HCT116 (cell line): Measurements from ENCODE around the gene CORO2A. TPM values are rescaled to one million over a fixed set of nuclear protein-coding genes. Genes with fewer than 3 reads are reported as not detected.

Experiments used
- ATAC-seq: fragments of 200-7000 bp; cut with Tn5 transposase; 2 replicates; pipeline ENCODE4 v1.9.1; 2020; ENCODE audit warnings: mild to moderate bottlenecking, moderate library complexity
- BruUV-seq: library from RNA; stranded (reverse); fragments of 400-500 nt; replicated peaks from 2 replicates; lab custom pipeline; 2021; lab: Mats Ljungman, UMichigan
- CTCF ChIA-PET: fragments of 300-600 bp; sonication (Branson Sonifier 250); formaldehyde crosslinking; loops from one replicate; lab custom pipeline; 2021; ENCODE audit warnings: antibody characterized with exemption; lab: Charles Lee
- POLR2A ChIA-PET: fragments of 300-600, 350-600 bp; sonication (Branson Sonifier 250); formaldehyde crosslinking; loops from one replicate; lab custom pipeline; 2021; ENCODE audit warnings: antibody characterized with exemption; lab: Charles Lee
- RAD21 ChIA-PET, 2 experiments: fragments of 300-600 bp; sonication (Branson Sonifier 250); formaldehyde crosslinking; loops; one replicate each; lab custom pipeline; 2023; ENCODE audit warnings: low total read pairs in 2 of 2; ENCODE audit not compliant: uncharacterized antibody in 2 of 2, unreplicated experiment in 2 of 2, low non-redundant PET in 1 of 2; lab: Charles Lee
- DNase-seq: peaks from one replicate; pipeline ENCODE4 v3.0.0-alpha.2; 2010; ENCODE audit warnings: low read depth, low spot score
- H2AFZ ChIP-seq: fragments of 200-600 bp; shearing (Covaris generic), sonication (generic); 2 replicates; pipeline ENCODE4 v1.6.1; 2017; ENCODE audit warnings: low read depth, mixed run types, mixed read lengths, antibody characterized with exemption, low read length; ENCODE audit not compliant: poor library complexity, severe bottlenecking
- H3K27ac ChIP-seq: 2 replicates; pipeline ENCODE4 v1.5.1; 2012; ENCODE audit warnings: low read depth, low read length
- H3K27me3 ChIP-seq: fragments of 200-600 bp; sonication (generic); 2 replicates; pipeline ENCODE4 v1.6.1; 2016; ENCODE audit warnings: mixed run types, low read length, mixed read lengths; ENCODE audit not compliant: insufficient read depth
- H3K36me3 ChIP-seq, 2 experiments: fragments of 200-500 bp in 1 of 2; fragments of 200-600 bp in 1 of 2; sonication (Bioruptor generic) in 1 of 2; sonication (generic) in 1 of 2; 2 replicates each; pipeline versions ENCODE4 v1.5.1 to v1.6.1; 2014 to 2016; ENCODE audit warnings: low read length in 2 of 2, inconsistent platforms in 1 of 2, mixed read lengths in 1 of 2, mixed run types in 1 of 2; ENCODE audit not compliant: insufficient read depth in 2 of 2, control insufficient read depth in 1 of 2
- H3K4me1 ChIP-seq, 2 experiments: fragments of 200-600 bp in 1 of 2; sonication (generic) in 1 of 2; 2 replicates each; pipeline versions ENCODE4 v1.5.1 to v1.6.1; 2012 to 2017; ENCODE audit warnings: low read length in 2 of 2, inconsistent platforms in 1 of 2, mild to moderate bottlenecking in 1 of 2, mixed read lengths in 1 of 2, mixed run types in 1 of 2, moderate library complexity in 1 of 2; ENCODE audit not compliant: insufficient read depth in 2 of 2, control insufficient read depth in 1 of 2
- H3K4me2 ChIP-seq: fragments of 200-600 bp; sonication (generic); 2 replicates; pipeline ENCODE4 v1.6.1; 2017; ENCODE audit warnings: mixed run types, low read length, mixed read lengths
- H3K4me3 ChIP-seq, 2 experiments: fragments of 200-600 bp in 1 of 2; sonication (generic) in 1 of 2; replicated peaks in 1 of 2; 2 replicates each; pipeline ENCODE4 v1.5.1; 2011 to 2016; ENCODE audit warnings: low read length in 2 of 2, control low read depth in 1 of 2, low read depth in 1 of 2, mild to moderate bottlenecking in 1 of 2, mixed read lengths in 1 of 2, mixed run types in 1 of 2
- H3K79me2 ChIP-seq: fragments of 200-600 bp; sonication (generic); 2 replicates; pipeline ENCODE4 v1.6.1; 2017; ENCODE audit warnings: mild to moderate bottlenecking, mixed run types, low read length, moderate library complexity, mixed read lengths; ENCODE audit not compliant: insufficient read depth
- H3K9ac ChIP-seq: fragments of 200-600 bp; sonication (generic); 2 replicates; pipeline ENCODE4 v1.6.1; 2016; ENCODE audit warnings: low read length, mixed read lengths
- H3K9me2 ChIP-seq: fragments of 200-600 bp; sonication (generic), shearing (Covaris generic); 2 replicates; pipeline ENCODE4 v1.6.1; 2017; ENCODE audit warnings: mixed run types, mild to moderate bottlenecking, moderate library complexity; ENCODE audit not compliant: insufficient read depth
- H3K9me3 ChIP-seq, 2 experiments: fragments of 200-500 bp in 1 of 2; fragments of 200-600 bp in 1 of 2; sonication (Bioruptor generic) in 1 of 2; sonication (generic) in 1 of 2; 2 replicates each; pipeline ENCODE4 v1.6.1; 2014 to 2017; ENCODE audit warnings: low read length in 2 of 2, mixed read lengths in 2 of 2, inconsistent platforms in 1 of 2, low read depth in 1 of 2, mild to moderate bottlenecking in 1 of 2, mixed run types in 1 of 2, moderate library complexity in 1 of 2; ENCODE audit not compliant: control insufficient read depth in 1 of 2, insufficient read depth in 1 of 2
- H4K20me1 ChIP-seq: fragments of 200-600 bp; sonication (generic), shearing (Covaris generic); 2 replicates; pipeline ENCODE4 v1.6.1; 2017; ENCODE audit warnings: mixed run types, mild to moderate bottlenecking, moderate library complexity; ENCODE audit not compliant: insufficient read depth
- ATF3 ChIP-seq: IDR thresholded peaks from 2 replicates; pipeline ENCODE4 v1.6.1; 2012
- CBX3 ChIP-seq: IDR thresholded peaks from 2 replicates; pipeline ENCODE4 v1.6.1; 2012; ENCODE audit warnings: low read depth
- CEBPB ChIP-seq: IDR thresholded peaks from 2 replicates; pipeline ENCODE4 v1.6.1; 2012; ENCODE audit warnings: low read depth
- EGR1 ChIP-seq: IDR thresholded peaks from 2 replicates; pipeline ENCODE4 v1.6.1; 2012; ENCODE audit warnings: low read depth
- ELF1 ChIP-seq: IDR thresholded peaks from 2 replicates; pipeline ENCODE4 v1.6.1; 2012; ENCODE audit warnings: low read depth, borderline replicate concordance
- EZH2 ChIP-seq: fragments of 200-600 bp; sonication (generic); IDR thresholded peaks from 2 replicates; pipeline ENCODE4 v1.6.1; 2017; ENCODE audit warnings: antibody characterized with exemption, mixed run types
- EZH2phosphoT487 ChIP-seq: fragments of 200-600 bp; IDR thresholded peaks from 2 replicates; pipeline ENCODE4 v1.6.1; 2018; ENCODE audit warnings: antibody characterized with exemption, borderline replicate concordance
- FOSL1 ChIP-seq: IDR thresholded peaks from 2 replicates; pipeline ENCODE4 v1.6.1; 2012; ENCODE audit warnings: low read depth
- JUND ChIP-seq: IDR thresholded peaks from 2 replicates; pipeline ENCODE4 v1.6.1; 2012
- MAX ChIP-seq: IDR thresholded peaks from 2 replicates; pipeline ENCODE4 v1.6.1; 2012
- POLR2A ChIP-seq: IDR thresholded peaks from 2 replicates; pipeline ENCODE4 v1.7.0; 2011; ENCODE audit warnings: borderline replicate concordance; ENCODE audit not compliant: insufficient read depth, insufficient read length; ENCODE audit errors: extremely low read depth
- RAD21 ChIP-seq: IDR thresholded peaks from 2 replicates; pipeline ENCODE4 v1.6.1; 2012; ENCODE audit warnings: low read depth, mild to moderate bottlenecking
- SP1 ChIP-seq: IDR thresholded peaks from 2 replicates; pipeline ENCODE4 v1.6.1; 2012; ENCODE audit warnings: low read depth
- SRF ChIP-seq: IDR thresholded peaks from 2 replicates; pipeline ENCODE4 v1.6.1; 2012; ENCODE audit warnings: low read depth
- TCF7L2 ChIP-seq: IDR thresholded peaks from 2 replicates; pipeline ENCODE4 v1.7.0; 2011; ENCODE audit warnings: borderline replicate concordance, inconsistent platforms; ENCODE audit not compliant: insufficient read depth, insufficient read length; ENCODE audit errors: extremely low read depth
- YY1 ChIP-seq: IDR thresholded peaks from 2 replicates; pipeline ENCODE4 v1.6.1; 2011; ENCODE audit warnings: low read length, low read depth, moderate library complexity, mild to moderate bottlenecking; ENCODE audit not compliant: insufficient replicate concordance; ENCODE audit errors: extremely low read depth
- ZNF274 ChIP-seq: fragments of 200-500 bp; sonication (Bioruptor generic); IDR thresholded peaks from 2 replicates; pipeline ENCODE4 v1.6.1; 2014; ENCODE audit warnings: mild to moderate bottlenecking, low read depth, low read length, inconsistent platforms
- intact Hi-C: fragments of 100-400 bp; cut with micrococcal nuclease; formaldehyde crosslinking; loops from 2 replicates; pipeline ENCODE4 v1.10.0; 2022
- total RNA-seq: library from RNA; stranded (reverse); gene quantifications from one replicate; pipeline ENCODE4 v1.2.1, GENCODE V29; 2021; ENCODE audit not compliant: unreplicated experiment
- TF ChIP-seq, protein P1 (sequence below), 3 experiments: fragments of 200-600 bp in 1 of 3; sonication (generic) in 1 of 3; IDR thresholded peaks in 2 of 3; conservative IDR thresholded peaks in 1 of 3; 2 replicates each; pipeline ENCODE4 v1.5.1; 2012 to 2017; ENCODE audit warnings: low read depth in 2 of 3, low read length in 2 of 3, antibody characterized with exemption in 1 of 3, borderline replicate concordance in 1 of 3, control low read depth in 1 of 3, mild to moderate bottlenecking in 1 of 3, mixed read lengths in 1 of 3, mixed run types in 1 of 3, moderate library complexity in 1 of 3; ENCODE audit not compliant: insufficient read depth in 1 of 3
- TF ChIP-seq, protein P2 (sequence below): IDR thresholded peaks from 2 replicates; pipeline ENCODE4 v1.6.1; 2012; ENCODE audit warnings: low read depth

Gene CORO2A
- total RNA-seq, 1 experiment from 2014 or later: 5.7 TPM

- ATAC-seq (peak; percentile 87), DNase-seq (peak; percentile 18)
- RAD21 ChIA-PET: no interaction called here
- no peaks in the 10 kb centered on the region for H3K9me3 ChIP-seq
- peak within 1 kb of the TSS; percentile 81 for H3K27ac ChIP-seq
- no TSS peak for BruUV-seq
- no peaks in the 10 kb centered on the region for H3K79me2 ChIP-seq
- no peaks in the 10 kb centered on the region for H3K27me3 ChIP-seq
- no peaks in the 10 kb centered on the region for H3K9me2 ChIP-seq
- H3K4me3 ChIP-seq: peak within 1 kb of the TSS; percentile 51 to 82
- POLR2A ChIA-PET: interaction anchor here (0.9 to 1.3 kb wide), 2 partner anchors 11 to 123 kb away, joined by 3 read pairs; no protein-coding TSS in a partner anchor
- peak within 1 kb of the TSS; percentile 90 for H3K4me2 ChIP-seq
- intact Hi-C loops: loop anchor here (2.0 kb wide), 1 partner anchor 74 kb away; the partner anchor contains the start of gene CORO2A
- no peaks in the 10 kb centered on the region for H4K20me1 ChIP-seq
- H2AFZ ChIP-seq: peak within 1 kb of the TSS; percentile 96
- H3K4me1 ChIP-seq: peaks cover 8 to 33% of the 10 kb centered on the region in 2 experiments; a peak in 3 of 4 replicates
- CTCF ChIA-PET: interaction anchor here (1.0 to 1.2 kb wide), 3 partner anchors 13 to 144 kb away, joined by 3 to 4 read pairs (median 3); no protein-coding TSS in a partner anchor
- no peaks in the 10 kb centered on the region for H3K36me3 ChIP-seq
- H3K9ac ChIP-seq: peak within 1 kb of the TSS; percentile 77
- TF ChIP-seq RAD21: peak; percentile 52
- TF ChIP-seq EGR1: 0 out of 2 replicates have a peak, but pooled peaks have one; percentile 30
- no peak for TF ChIP-seq SRF
- no peak for TF ChIP-seq POLR2A
- peak; percentile 95 for TF ChIP-seq MAX
- TF ChIP-seq, protein P1, sequence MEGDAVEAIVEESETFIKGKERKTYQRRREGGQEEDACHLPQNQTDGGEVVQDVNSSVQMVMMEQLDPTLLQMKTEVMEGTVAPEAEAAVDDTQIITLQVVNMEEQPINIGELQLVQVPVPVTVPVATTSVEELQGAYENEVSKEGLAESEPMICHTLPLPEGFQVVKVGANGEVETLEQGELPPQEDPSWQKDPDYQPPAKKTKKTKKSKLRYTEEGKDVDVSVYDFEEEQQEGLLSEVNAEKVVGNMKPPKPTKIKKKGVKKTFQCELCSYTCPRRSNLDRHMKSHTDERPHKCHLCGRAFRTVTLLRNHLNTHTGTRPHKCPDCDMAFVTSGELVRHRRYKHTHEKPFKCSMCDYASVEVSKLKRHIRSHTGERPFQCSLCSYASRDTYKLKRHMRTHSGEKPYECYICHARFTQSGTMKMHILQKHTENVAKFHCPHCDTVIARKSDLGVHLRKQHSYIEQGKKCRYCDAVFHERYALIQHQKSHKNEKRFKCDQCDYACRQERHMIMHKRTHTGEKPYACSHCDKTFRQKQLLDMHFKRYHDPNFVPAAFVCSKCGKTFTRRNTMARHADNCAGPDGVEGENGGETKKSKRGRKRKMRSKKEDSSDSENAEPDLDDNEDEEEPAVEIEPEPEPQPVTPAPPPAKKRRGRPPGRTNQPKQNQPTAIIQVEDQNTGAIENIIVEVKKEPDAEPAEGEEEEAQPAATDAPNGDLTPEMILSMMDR (IDR thresholded peaks at IDR 0.05 in 2 of 3, conservative IDR thresholded peaks at IDR 0.05 in 1 of 3; ENCODE audit: borderline replicate concordance in 1 of 3, insufficient read depth in 1 of 3, low read depth in 2 of 3, low read length in 2 of 3): peak in 2 of 3 experiments; percentile 11 to 24; a peak in 2 of 6 replicates
- peak; percentile 33 for TF ChIP-seq TCF7L2
- TF ChIP-seq ELF1: no peak
- peak; percentile 36 for TF ChIP-seq YY1
- no peak for TF ChIP-seq ATF3
- TF ChIP-seq EZH2: no peak
- TF ChIP-seq SP1: no peak
- TF ChIP-seq, protein P2, sequence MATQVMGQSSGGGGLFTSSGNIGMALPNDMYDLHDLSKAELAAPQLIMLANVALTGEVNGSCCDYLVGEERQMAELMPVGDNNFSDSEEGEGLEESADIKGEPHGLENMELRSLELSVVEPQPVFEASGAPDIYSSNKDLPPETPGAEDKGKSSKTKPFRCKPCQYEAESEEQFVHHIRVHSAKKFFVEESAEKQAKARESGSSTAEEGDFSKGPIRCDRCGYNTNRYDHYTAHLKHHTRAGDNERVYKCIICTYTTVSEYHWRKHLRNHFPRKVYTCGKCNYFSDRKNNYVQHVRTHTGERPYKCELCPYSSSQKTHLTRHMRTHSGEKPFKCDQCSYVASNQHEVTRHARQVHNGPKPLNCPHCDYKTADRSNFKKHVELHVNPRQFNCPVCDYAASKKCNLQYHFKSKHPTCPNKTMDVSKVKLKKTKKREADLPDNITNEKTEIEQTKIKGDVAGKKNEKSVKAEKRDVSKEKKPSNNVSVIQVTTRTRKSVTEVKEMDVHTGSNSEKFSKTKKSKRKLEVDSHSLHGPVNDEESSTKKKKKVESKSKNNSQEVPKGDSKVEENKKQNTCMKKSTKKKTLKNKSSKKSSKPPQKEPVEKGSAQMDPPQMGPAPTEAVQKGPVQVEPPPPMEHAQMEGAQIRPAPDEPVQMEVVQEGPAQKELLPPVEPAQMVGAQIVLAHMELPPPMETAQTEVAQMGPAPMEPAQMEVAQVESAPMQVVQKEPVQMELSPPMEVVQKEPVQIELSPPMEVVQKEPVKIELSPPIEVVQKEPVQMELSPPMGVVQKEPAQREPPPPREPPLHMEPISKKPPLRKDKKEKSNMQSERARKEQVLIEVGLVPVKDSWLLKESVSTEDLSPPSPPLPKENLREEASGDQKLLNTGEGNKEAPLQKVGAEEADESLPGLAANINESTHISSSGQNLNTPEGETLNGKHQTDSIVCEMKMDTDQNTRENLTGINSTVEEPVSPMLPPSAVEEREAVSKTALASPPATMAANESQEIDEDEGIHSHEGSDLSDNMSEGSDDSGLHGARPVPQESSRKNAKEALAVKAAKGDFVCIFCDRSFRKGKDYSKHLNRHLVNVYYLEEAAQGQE: no peak
- TF ChIP-seq ZNF274: no peak
- no peak for TF ChIP-seq CBX3
- TF ChIP-seq CEBPB: no peak
- no peak for TF ChIP-seq JUND
- no peak for TF ChIP-seq EZH2phosphoT487
- TF ChIP-seq FOSL1: no peak
Measured at GRCh38 chr9:98118640-98119601, 73.5 kb downstream of the CORO2A start, which contains the start of gene TRIM14. TSS of gene TRIM14 (minus strand) at chr9:98119222. CDS start at chr9:98119188, 34 bp downstream.
